HepG2 (cell line): ENCODE results near the gene S100A11. TPM values are rescaled to one million over a fixed set of nuclear protein-coding genes. Genes with fewer than 3 reads are reported as not detected.

ENCODE experiments used
- ARID4A ChIP-seq: sonication (generic); formaldehyde crosslinking; IDR thresholded peaks from 2 replicates; pipeline ENCODE4 v1.5.0; 2020; ENCODE audit warnings: mild to moderate bottlenecking, missing genetic modification reagents, borderline replicate concordance
- CBX1 ChIP-seq: IDR thresholded peaks from one replicate; pipeline ENCODE4 v1.6.1; 2016; ENCODE audit warnings: antibody characterized with exemption, low read depth
- ERF ChIP-seq: IDR thresholded peaks from 2 replicates; pipeline ENCODE4 v1.6.1; 2018; ENCODE audit warnings: missing biosample characterization, missing genetic modification reagents
- HOXA9 ChIP-seq: sonication (generic); formaldehyde crosslinking; IDR thresholded peaks from 2 replicates; pipeline ENCODE4 v1.8.1; 2022; ENCODE audit warnings: missing genetic modification reagents, mild to moderate bottlenecking, moderate library complexity, borderline replicate concordance
- IKZF4 ChIP-seq: sonication (generic); formaldehyde crosslinking; IDR thresholded peaks from 2 replicates; pipeline ENCODE4 v1.5.1; 2020; ENCODE audit warnings: borderline replicate concordance, mild to moderate bottlenecking, low read depth, missing genetic modification reagents; ENCODE audit errors: not compliant biosample characterization
- TERF1 ChIP-seq: sonication (generic); formaldehyde crosslinking; IDR thresholded peaks from 2 replicates; pipeline ENCODE4 v1.8.0; 2022; ENCODE audit warnings: mild to moderate bottlenecking, missing genetic modification reagents, moderate library complexity
- ZBTB43 ChIP-seq: sonication (generic); formaldehyde crosslinking; conservative IDR thresholded peaks from 2 replicates; pipeline ENCODE4 v1.4.0; 2020; ENCODE audit warnings: missing genetic modification reagents
- ZNF205 ChIP-seq: IDR thresholded peaks from 2 replicates; pipeline ENCODE4 v1.6.1; 2018; ENCODE audit warnings: missing biosample characterization, missing genetic modification reagents
- ZNF362 ChIP-seq: sonication (generic); formaldehyde crosslinking; IDR thresholded peaks from 2 replicates; pipeline ENCODE4 v1.4.0; 2020; ENCODE audit warnings: missing genetic modification reagents, mild to moderate bottlenecking, borderline replicate concordance
- ZNF407 ChIP-seq: sonication (generic); formaldehyde crosslinking; IDR thresholded peaks from one replicate; pipeline ENCODE4 v1.5.1; 2020; ENCODE audit warnings: mild to moderate bottlenecking, missing genetic modification reagents; ENCODE audit errors: not compliant biosample characterization
- ZNF674 ChIP-seq: sonication (generic); formaldehyde crosslinking; IDR thresholded peaks from 2 replicates; pipeline ENCODE4 v1.5.0; 2020; ENCODE audit warnings: low read depth, mild to moderate bottlenecking, missing genetic modification reagents
- ZNF780A ChIP-seq: sonication (generic); formaldehyde crosslinking; IDR thresholded peaks from 2 replicates; pipeline ENCODE4 v1.8.0; 2022; ENCODE audit warnings: mild to moderate bottlenecking, missing genetic modification reagents, moderate library complexity
- polyA plus RNA-seq, 8 experiments: library from polyadenylated mRNA; depleted of rRNA in 3 of 8; stranded (reverse) in 7 of 8; unstranded in 1 of 8; fragments of >200 nt; fragmentation: Illumina TruSeq in 4 of 8; extraction: Trizol in 4 of 8; gene quantifications; 2 replicates each; pipeline versions ENCODE4 v1.2.1 to v1.2.3, GENCODE V29; 2011 to 2016; ENCODE audit warnings: low read depth in 4 of 8, missing spikeins in 1 of 8, mixed read lengths in 1 of 8; ENCODE audit not compliant: insufficient read depth in 1 of 8
- total RNA-seq, 5 experiments: library from RNA; depleted of rRNA; stranded (reverse); fragments of >200 nt; fragmentation: Illumina TruSeq; extraction: Trizol; gene quantifications; 2 replicates each; pipeline ENCODE4 v1.2.3, GENCODE V29; 2016; ENCODE audit warnings: low read depth in 1 of 5

Gene S100A11
- total and polyA plus RNA-seq, 2 of the 13 experiments (the other 11 are each of a cell fraction or from before 2014, with no cell fraction given): 6.6 to 34.4 TPM

GRCh38 chr1:151993084-151993733 lies 43.6 kb downstream of the S100A11 start (continued):
- TF ChIP-seq IKZF4 (CRISPR knock-in tag) (no peak), ZNF780A (CRISPR knock-in tag) (no peak), ARID4A (CRISPR knock-in tag) (no peak; the same call in 1 of the 2 replicates), ZNF205 (no peak), ZNF407 (CRISPR knock-in tag) (no peak), ERF (no peak; the same call in 1 of the 2 replicates), CBX1 (no peak), TERF1 (no peak), ZNF674 (CRISPR knock-in tag) (no peak), HOXA9 (no peak), ZBTB43 (CRISPR knock-in tag) (no peak), ZNF362 (CRISPR knock-in tag) (no peak)
